ENCODE measurements around the gene HIPK2. TPM values are rescaled to one million over a fixed set of nuclear protein-coding genes. Genes with fewer than 3 reads are reported as not detected.

The HIPK2 gene
- total and polyA plus RNA-seq, 2 experiments from 2014 or later: 7.3 to 16.9 TPM

- ATAC-seq: no peak
- no peaks in the 10 kb centered on the region for H3K9me3 Mint-ChIP-seq
Measured at GRCh38 chr7:139655305-139655704, 122.5 kb downstream of the HIPK2 start.

GRCh38 chr7:139654276-139655181, 123.3 kb downstream of the HIPK2 start:
- Mint-ChIP-seq H3K4me1 (peaks cover 22% of the 10 kb centered on the region), H3K9me3 (no peaks in the 10 kb centered on the region), H3K4me3 (no peak overlapping the region), H3K36me3 (ENCODE audit: low read depth) (no peaks in the 10 kb centered on the region), H3K27ac (no peak overlapping the region), H3K27me3 (ENCODE audit: insufficient read depth, low read depth, poor library complexity) (peaks cover 8% of the 10 kb centered on the region)
- no peaks in the 10 kb centered on the region for H3K9me2 ChIP-seq (ENCODE audit: insufficient read depth)
- no peak overlapping the region for H3K4me2 ChIP-seq
- no peak overlapping the region for H2AFZ ChIP-seq
- no peaks in the 10 kb centered on the region for H3K36me3 ChIP-seq (ENCODE audit: insufficient read depth)
- peaks cover 10% of the 10 kb centered on the region for H3K4me1 ChIP-seq (ENCODE audit: insufficient read depth)
- no peaks in the 10 kb centered on the region for H3K27me3 ChIP-seq (ENCODE audit: insufficient read depth)
- no peak for ATAC-seq
- H3F3A ChIP-seq (replicated peaks; ENCODE audit: low read depth): no peaks in the 10 kb centered on the region
- DNase-seq (ENCODE audit: low spot score): no peak
- no peaks in the 10 kb centered on the region for H3K79me2 ChIP-seq (replicated peaks; ENCODE audit: insufficient read depth)
- no peak overlapping the region for H3K27ac ChIP-seq (ENCODE audit: low read depth)
- H4K20me1 ChIP-seq (replicated peaks; ENCODE audit: insufficient read depth): no peaks in the 10 kb centered on the region; the same call in 1 of the 2 replicates
- H3K4me3 ChIP-seq: no peak overlapping the region
- TF ChIP-seq POLR2AphosphoS5 (IDR thresholded peaks at IDR 0.05; ENCODE audit: low read depth) (no peak), STAT1 (IDR thresholded peaks at IDR 0.05; ENCODE audit: unreplicated experiment) (no peak), JUNB (IDR thresholded peaks at IDR 0.05; ENCODE audit: unreplicated experiment) (no peak), CREB1 (CRISPR knock-in tag; IDR thresholded peaks at IDR 0.05; ENCODE audit: low read depth) (no peak), ZNF114 (CRISPR knock-in tag; IDR thresholded peaks at IDR 0.05) (no peak), ZNF331 (CRISPR knock-in tag; IDR thresholded peaks at IDR 0.05; ENCODE audit: low read depth) (no peak), CTCF (conservative IDR thresholded peaks at IDR 0.05; ENCODE audit: low read depth in 2 of 2) (no peak)
- TF ChIP-seq, protein P1, sequence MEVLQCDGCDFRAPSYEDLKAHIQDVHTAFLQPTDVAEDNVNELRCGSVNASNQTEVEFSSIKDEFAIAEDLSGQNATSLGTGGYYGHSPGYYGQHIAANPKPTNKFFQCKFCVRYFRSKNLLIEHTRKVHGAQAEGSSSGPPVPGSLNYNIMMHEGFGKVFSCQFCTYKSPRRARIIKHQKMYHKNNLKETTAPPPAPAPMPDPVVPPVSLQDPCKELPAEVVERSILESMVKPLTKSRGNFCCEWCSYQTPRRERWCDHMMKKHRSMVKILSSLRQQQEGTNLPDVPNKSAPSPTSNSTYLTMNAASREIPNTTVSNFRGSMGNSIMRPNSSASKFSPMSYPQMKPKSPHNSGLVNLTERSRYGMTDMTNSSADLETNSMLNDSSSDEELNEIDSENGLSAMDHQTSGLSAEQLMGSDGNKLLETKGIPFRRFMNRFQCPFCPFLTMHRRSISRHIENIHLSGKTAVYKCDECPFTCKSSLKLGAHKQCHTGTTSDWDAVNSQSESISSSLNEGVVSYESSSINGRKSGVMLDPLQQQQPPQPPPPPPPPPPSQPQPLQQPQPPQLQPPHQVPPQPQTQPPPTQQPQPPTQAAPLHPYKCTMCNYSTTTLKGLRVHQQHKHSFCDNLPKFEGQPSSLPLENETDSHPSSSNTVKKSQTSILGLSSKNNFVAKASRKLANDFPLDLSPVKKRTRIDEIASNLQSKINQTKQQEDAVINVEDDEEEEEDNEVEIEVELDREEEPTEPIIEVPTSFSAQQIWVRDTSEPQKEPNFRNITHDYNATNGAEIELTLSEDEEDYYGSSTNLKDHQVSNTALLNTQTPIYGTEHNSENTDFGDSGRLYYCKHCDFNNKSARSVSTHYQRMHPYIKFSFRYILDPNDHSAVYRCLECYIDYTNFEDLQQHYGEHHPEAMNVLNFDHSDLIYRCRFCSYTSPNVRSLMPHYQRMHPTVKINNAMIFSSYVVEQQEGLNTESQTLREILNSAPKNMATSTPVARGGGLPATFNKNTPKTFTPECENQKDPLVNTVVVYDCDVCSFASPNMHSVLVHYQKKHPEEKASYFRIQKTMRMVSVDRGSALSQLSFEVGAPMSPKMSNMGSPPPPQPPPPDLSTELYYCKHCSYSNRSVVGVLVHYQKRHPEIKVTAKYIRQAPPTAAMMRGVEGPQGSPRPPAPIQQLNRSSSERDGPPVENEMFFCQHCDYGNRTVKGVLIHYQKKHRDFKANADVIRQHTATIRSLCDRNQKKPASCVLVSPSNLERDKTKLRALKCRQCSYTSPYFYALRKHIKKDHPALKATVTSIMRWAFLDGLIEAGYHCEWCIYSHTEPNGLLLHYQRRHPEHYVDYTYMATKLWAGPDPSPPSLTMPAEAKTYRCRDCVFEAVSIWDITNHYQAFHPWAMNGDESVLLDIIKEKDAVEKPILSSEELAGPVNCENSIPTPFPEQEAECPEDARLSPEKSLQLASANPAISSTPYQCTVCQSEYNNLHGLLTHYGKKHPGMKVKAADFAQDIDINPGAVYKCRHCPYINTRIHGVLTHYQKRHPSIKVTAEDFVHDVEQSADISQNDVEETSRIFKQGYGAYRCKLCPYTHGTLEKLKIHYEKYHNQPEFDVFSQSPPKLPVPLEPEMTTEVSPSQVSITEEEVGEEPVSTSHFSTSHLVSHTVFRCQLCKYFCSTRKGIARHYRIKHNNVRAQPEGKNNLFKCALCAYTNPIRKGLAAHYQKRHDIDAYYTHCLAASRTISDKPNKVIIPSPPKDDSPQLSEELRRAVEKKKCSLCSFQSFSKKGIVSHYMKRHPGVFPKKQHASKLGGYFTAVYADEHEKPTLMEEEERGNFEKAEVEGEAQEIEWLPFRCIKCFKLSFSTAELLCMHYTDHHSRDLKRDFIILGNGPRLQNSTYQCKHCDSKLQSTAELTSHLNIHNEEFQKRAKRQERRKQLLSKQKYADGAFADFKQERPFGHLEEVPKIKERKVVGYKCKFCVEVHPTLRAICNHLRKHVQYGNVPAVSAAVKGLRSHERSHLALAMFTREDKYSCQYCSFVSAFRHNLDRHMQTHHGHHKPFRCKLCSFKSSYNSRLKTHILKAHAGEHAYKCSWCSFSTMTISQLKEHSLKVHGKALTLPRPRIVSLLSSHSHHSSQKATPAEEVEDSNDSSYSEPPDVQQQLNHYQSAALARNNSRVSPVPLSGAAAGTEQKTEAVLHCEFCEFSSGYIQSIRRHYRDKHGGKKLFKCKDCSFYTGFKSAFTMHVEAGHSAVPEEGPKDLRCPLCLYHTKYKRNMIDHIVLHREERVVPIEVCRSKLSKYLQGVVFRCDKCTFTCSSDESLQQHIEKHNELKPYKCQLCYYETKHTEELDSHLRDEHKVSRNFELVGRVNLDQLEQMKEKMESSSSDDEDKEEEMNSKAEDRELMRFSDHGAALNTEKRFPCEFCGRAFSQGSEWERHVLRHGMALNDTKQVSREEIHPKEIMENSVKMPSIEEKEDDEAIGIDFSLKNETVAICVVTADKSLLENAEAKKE (CRISPR knock-in tag; IDR thresholded peaks at IDR 0.05): no peak
- TF ChIP-seq, protein P2, sequence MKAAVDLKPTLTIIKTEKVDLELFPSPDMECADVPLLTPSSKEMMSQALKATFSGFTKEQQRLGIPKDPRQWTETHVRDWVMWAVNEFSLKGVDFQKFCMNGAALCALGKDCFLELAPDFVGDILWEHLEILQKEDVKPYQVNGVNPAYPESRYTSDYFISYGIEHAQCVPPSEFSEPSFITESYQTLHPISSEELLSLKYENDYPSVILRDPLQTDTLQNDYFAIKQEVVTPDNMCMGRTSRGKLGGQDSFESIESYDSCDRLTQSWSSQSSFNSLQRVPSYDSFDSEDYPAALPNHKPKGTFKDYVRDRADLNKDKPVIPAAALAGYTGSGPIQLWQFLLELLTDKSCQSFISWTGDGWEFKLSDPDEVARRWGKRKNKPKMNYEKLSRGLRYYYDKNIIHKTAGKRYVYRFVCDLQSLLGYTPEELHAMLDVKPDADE (IDR thresholded peaks at IDR 0.05): no peak

More at GRCh38 chr7:139655305-139655704, 122.5 kb downstream of the HIPK2 start:
- no peak overlapping the region for H2AFZ ChIP-seq
- no peaks in the 10 kb centered on the region; the same call in 1 of the 2 replicates for H4K20me1 ChIP-seq (replicated peaks; ENCODE audit: insufficient read depth)
- no peaks in the 10 kb centered on the region for H3K36me3 ChIP-seq (ENCODE audit: insufficient read depth)
- TF ChIP-seq, protein P2 (IDR thresholded peaks at IDR 0.05): no peak
- no peaks in the 10 kb centered on the region for H3K79me2 ChIP-seq (replicated peaks; ENCODE audit: insufficient read depth)
- Mint-ChIP-seq H3K27ac (no peak overlapping the region), H3K4me1 (peaks cover 29% of the 10 kb centered on the region), H3K27me3 (ENCODE audit: insufficient read depth, low read depth, poor library complexity) (peaks cover 7% of the 10 kb centered on the region), H3K36me3 (ENCODE audit: low read depth) (no peaks in the 10 kb centered on the region), H3K4me3 (no peak overlapping the region)
- no peak overlapping the region for H3K27ac ChIP-seq (ENCODE audit: low read depth)
- DNase-seq (ENCODE audit: low spot score): no peak
- no peaks in the 10 kb centered on the region for H3K9me2 ChIP-seq (ENCODE audit: insufficient read depth)
- no peaks in the 10 kb centered on the region for H3K27me3 ChIP-seq (ENCODE audit: insufficient read depth)
- no peak overlapping the region for H3K4me2 ChIP-seq
- H3K4me3 ChIP-seq: no peak overlapping the region
- H3F3A ChIP-seq (replicated peaks; ENCODE audit: low read depth): no peaks in the 10 kb centered on the region
- peaks cover 15% of the 10 kb centered on the region for H3K4me1 ChIP-seq (ENCODE audit: insufficient read depth)

Measured in GM23338 (cell line).